HG02943 (cell line): ENCODE data around the gene ERICH3.

Experiments used
- ATAC-seq: cut with Tn5 transposase; IDR thresholded peaks from one replicate; pipeline ENCODE4 v1.9.1; 2021; ENCODE audit warnings: mild to moderate bottlenecking, low read depth, moderate library complexity; ENCODE audit not compliant: unreplicated experiment

Gene ERICH3

GRCh38 chr1:74591949-74592348 lies 81.6 kb downstream of the ERICH3 start:
- ATAC-seq = no peak

DNA sequence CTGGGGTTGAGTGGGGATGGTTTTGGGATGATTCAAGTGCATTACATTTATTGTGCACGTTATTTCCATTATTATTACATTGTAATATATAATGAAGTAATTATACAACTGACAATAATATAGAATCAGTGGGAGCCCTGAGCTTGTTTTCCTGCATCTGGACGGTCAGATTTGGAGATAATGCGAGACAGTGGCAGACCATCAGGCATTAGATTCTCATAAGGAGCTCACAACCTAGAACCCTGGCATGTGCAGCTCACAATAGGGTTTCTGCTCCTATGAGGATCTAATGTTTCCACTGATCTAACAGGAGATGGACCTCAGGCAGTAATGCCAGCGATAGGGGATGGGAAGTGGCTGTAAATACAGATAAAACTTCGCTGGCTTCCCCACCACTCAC lies 83.3 kb downstream of the ERICH3 start:
- no peak for ATAC-seq

GRCh38 chr1:74587888-74588287 lies 85.7 kb downstream of the ERICH3 start:
- ATAC-seq = no peak

DNA sequence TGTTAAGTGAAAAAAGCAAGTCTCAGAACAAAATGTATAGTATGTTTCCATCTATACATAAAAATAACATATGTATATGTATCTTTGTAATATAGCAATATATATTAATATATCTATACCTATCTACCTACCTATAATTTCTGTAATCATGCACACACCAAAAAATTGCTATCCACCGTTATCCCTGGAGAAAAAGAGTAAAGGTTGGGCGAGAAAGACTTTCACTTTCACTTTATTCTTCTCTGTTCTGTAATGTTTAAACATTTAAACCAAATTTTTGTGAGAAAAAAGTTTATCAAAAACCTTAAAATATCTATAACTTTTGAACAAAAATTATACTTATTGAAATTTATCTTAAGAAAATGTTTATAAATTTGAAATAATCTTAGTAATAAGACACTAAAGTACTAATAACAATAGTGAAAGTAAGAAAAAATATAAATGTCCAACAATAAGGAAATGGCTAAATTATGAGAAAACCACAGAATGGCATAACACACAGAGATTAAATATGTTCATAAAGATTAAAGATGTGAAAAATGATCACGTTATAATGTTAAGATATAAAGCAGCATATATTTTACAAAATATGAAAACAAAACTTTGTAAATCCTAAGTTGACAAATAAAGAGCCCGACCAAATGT lies 87.2 kb downstream of the ERICH3 start:
- no peak for ATAC-seq

DNA sequence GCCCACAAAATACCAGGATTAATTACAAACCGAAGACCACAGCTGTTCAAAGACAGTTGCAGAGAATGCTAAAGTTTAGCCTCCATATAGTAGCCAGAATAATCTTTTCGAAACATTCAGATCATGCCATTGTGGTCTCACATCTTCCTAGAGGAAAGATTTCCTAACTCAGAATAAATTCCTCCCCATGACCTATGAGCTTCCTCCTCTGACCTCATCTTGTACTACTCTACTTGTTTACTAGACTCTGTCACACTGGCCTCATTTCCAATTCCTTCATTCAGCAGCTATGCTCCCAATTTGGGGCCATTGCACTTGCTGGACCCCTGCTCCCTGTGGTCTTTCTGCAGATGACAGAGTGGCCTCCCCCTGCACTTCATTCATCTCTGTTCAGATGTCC lies 89.4 kb downstream of the ERICH3 start:
- no peak for ATAC-seq

- no peak for ATAC-seq
These were observed 90.2 kb downstream of the ERICH3 start for GRCh38 chr1:74583397-74583796.

GRCh38 chr1:74579425-74579824 lies 94.2 kb downstream of the ERICH3 start:
- peak; percentile 100 for ATAC-seq

GRCh38 chr1:74578101-74578500 lies 95.5 kb downstream of the ERICH3 start:
- ATAC-seq = no peak

DNA sequence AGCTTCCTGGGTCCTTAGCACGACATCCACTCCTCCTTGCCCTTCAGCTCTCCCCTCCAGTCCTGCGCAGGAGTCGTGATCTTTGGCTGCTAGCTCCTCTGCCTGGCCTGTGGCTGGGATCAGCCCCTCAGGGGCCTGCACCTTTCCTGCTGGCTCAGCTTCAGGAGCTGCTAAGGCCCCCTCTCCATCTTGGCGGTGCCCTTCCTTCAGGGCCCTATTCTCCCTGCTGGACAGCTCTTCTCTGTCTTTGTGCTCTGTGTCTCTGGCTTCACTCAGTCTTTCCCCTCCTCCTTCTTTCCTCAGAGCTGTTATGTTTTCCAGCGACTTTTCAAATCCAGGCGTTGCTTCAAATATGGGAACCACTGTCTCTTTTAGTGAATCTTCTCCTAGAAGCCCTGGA lies 101.7 kb downstream of the ERICH3 start:
- no peak for ATAC-seq

DNA sequence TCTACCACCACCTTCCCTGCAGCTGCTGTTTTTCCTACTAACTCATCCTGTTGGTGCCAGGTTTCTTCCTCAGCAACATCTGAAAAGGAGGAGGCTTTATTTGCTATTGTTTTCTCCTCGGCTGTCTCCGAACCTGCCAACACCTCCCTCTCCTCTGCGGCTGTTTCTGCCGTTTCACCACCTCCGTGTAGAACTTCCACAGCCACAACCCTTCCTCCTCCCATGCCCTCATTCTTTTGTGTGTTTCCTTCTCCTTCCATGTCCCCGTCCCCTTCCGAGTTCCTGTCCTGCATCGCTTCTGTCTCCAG lies 102.1 kb downstream of the ERICH3 start:
- ATAC-seq = no peak

- no peak for ATAC-seq
These were observed 102.6 kb downstream of the ERICH3 start for GRCh38 chr1:74570797-74571492.

DNA sequence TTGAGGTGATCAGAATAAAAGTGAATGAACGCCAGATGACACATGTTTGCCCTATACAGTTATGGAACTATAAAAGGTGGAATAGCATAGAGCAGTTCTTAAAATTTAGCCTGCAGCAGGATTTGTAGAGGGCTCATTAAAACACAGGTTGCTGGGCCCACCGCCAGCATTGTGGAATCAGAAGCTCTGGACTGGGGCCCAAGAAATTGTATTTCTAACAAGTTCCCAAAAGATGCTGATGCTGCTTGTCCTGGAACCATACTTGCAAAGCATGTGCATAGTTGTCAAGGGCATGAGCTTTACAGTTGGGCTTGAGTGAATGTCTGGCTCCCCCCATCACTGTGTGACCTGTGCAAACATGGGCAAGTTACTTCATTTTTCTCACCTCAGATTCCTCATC lies 123.7 kb downstream of the ERICH3 start:
- ATAC-seq = no peak

GRCh38 chr1:74548961-74549750 lies 124.4 kb downstream of the ERICH3 start:
- ATAC-seq = no peak

GRCh38 chr1:74545821-74546220 lies 127.8 kb downstream of the ERICH3 start:
- no peak for ATAC-seq

GRCh38 chr1:74534241-74534640 lies 139.4 kb downstream of the ERICH3 start:
- ATAC-seq = no peak

DNA sequence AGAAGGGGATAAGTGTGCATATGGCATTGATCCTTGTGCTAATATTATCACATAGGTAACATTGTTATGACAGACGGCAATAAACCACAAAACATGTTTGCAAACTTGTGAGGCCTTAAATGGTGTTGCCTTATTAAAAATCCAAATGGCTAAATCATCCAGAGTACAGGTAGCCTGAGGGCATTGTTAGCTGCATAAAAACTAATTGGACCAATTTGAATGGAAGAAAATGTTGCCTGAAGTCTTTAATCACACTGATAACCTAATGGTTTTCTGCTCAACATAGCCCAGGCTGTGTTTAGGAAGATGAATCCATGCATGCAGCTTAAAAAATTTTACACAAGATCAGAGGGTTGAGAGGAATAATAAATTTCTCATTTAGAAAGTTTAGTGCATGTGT lies 141.8 kb downstream of the ERICH3 start:
- ATAC-seq = no peak

DNA sequence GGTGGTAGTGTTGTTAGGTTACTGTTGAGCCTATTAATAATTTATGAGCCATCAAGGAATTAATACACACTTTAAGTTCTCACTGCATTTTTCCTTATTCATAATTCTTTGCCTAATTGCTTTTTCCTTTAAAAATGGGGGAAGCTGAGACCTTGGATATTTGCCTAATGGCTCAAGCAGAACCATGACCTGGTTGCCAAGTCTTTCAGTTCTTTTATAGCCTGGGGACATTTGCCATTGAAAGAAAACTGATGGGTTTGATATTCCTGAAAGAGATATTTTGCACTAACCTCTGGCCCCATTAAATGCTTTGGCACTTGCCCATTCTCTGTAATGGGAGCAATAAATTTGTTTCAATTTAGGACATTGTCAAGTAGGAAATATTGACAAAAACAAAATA lies 142.7 kb downstream of the ERICH3 start:
- ATAC-seq = no peak

GRCh38 chr1:74528123-74528522 lies 145.5 kb downstream of the ERICH3 start:
- no peak for ATAC-seq

- ATAC-seq = no peak
These were observed 146.9 kb downstream of the ERICH3 start for GRCh38 chr1:74526708-74527107.

DNA sequence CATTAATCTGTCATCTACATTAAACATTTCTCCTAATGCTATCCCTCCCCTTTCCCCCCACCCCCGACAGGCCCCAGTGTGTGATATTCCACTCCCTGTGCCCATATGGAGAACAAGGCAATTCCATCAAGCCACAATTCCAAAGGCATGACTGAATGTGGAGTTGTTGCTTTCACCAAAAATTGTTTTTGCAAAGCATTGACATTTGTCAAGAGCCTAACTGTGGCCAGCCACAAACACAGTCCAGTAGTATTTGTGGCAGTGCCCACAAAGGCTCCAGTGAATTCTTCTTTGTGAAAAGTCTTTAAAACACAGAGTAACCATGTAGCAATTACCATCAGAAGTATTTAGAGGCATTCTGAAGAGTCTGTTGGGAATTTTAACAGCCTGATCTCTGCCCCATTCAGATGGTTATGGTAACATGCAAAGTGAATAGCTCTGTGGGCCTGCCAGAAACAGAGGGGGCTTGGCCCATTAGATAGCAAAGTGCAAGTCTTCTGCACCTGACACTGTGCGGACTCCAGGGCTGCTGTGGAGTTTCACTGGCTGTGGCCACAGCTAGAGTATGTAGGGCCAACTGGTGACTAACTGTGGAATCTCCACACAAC lies 149.6 kb downstream of the ERICH3 start:
- no peak for ATAC-seq

DNA sequence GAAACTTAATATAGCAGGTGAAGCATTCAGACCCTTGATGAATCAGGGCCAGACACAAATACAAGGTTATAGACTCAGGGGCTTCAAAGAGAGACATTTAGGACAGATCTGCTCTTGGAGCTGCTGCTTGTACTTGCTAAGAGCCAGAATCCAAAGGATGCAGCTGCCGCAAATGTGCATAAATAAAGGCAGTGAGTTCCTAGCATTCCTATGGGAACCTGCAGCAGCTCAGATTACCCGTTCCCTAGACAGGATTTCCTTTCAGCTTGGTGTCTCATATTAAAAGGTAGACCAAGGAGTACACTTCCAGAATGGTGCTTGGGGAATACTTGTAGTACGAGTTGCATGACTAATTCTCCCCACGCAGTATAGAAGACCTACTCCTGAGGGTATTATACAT lies 151.4 kb downstream of the ERICH3 start:
- ATAC-seq = no peak
